Posterior vena cava (tissue), 2 donors: ENCODE results near the gene HLA-DQA1. TPM values are rescaled to one million over a fixed set of nuclear protein-coding genes. Genes with fewer than 3 reads are reported as not detected.
"Not testable (repeated sequence)": the region's sequence is repeated elsewhere in the genome, so short reads cannot be mapped to it uniquely, and the experiment has no call there.

Source experiments
- DNase-seq: peaks from one replicate; pipeline ENCODE4 v3.0.0-alpha.2; 2020; ENCODE audit warnings: low spot score
- intact Hi-C, 2 donors: fragments of 100-400 bp; cut with DNase I; formaldehyde crosslinking; loops; one replicate each; pipeline versions ENCODE4 v1.14.1 to v1.14.2; 2022 to 2023
- total RNA-seq, 2 donors: library from RNA; stranded (reverse); fragmentation: NEBNext Ultra II Directional; extraction: Animal tissue kit (Norgen Biotek cat#: 25700); gene quantifications; one replicate each; pipeline ENCODE4 v1.2.1, GENCODE V29; 2021
- donor health status: DM: yes; HTN: yes; CAD: no.
- donor health status: DM: yes; HTN: yes; CAD: no.

The HLA-DQA1 gene
- total RNA-seq, 2 donors from 2014 or later, result 8.7 to 10.8 TPM

DNA sequence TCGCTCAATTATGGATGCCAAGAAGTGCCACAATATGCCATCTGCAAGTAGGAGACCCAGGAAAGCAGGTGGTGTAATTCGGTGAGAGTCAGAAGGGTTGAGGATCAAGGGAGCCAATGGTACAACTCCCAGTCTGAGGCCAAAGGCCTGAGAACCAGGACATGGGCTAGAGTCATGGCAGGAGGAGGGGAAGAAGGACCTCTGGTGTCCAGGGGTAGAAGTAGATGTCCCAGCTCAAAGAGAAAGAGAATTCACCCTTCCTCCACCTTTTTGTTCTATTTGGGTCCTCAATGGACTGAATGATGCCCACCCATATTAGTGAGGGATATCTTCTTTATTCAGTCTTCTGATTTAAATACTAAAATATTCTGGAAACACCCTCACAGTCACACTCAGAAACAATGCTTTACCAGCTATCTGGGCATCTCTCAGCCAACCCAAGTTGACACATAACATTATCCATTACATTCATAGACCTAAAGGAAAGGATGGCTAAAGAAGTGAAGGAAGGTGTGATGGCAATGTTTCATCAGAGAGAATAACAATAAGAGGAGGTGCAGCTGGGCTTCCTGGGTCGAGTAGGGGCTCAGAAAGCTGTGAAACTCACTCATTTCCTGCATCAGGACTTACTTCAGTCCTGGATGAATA, 21.2 kb upstream of the HLA-DQA1 start:
- intact Hi-C loops, result no loop called here
- DNase-seq, result no peak

DNA sequence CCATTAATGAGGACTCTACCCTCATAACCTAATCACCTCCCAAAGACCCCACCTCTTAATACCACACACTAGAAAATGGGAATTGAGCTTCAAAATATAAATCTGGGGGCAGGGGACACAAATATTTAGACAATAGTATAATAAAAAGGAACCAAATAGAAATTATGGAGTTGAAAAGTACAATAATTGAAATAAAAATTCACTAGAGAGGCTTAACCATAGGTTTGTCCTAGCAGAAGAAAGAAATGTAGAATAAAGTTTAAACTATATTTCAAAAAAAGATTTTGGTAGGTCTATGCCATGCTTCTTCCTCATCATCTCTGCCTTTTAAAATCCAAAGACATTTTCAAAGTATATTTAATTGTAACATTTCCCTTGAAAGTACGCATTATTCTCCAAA, 19.5 kb upstream of the HLA-DQA1 start:
- no peak for DNase-seq
- intact Hi-C loops, result no loop called here

DNA sequence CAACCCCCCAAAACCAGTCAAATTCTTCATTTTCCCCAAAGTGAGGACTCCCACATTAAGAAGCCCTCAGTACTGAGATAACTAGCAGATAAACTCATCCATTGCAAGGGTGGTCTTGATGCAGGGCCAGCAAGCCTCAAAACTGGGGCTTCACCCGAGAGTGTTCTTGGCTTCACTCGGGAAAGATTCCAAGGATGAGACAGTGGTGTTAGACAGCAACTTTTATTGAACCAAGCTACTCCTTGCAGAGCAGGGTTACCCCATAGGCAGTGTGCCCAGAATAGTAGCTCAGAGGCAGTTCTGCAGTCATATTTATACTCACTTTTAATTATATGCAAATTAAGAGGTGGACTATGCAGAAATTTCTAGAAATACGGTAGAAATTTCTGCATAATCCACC, 15.8 kb upstream of the HLA-DQA1 start:
- no peak for DNase-seq
- intact Hi-C loops, result no loop called here

DNA sequence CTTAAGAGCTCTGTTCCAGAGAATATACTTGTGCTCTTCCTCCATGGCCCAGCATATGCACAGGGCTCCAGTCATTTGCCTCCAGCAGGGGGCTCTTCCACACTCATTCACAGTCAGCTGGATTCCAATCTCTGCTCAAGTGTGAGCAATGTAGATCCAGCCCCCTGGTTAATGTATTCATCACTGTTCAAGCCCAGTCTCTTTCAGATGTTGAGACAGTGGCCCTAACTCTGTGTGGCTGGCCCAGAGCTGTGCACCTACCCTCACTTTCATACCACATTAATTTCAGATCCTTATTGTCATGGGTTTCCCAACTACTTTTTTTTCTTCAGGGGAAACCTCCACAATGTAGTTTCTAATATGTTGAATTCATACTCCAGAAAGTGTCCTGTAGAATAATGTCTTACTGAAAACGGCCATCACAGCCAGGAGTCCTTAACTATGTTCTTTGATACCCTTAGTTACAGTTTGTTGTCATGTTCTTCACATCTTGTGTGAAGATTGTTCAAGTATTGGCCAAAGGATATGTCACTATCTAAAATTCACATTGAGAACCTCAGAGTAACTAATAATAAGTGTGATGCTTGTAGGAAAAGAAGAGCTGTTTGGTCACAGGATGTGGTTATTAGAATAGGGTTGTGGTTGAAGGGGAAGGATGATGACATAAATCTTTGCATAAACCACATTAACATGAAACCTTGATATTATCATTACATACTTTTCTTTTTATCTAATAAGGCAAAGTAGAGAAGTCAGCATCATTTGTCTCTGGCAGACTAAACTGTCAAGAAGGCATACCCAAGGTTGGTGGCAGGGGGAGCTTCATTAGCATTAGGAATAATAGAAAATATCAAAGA, 14.4 kb upstream of the HLA-DQA1 start:
- intact Hi-C loops, result no loop called here
- DNase-seq, result no peak

DNA sequence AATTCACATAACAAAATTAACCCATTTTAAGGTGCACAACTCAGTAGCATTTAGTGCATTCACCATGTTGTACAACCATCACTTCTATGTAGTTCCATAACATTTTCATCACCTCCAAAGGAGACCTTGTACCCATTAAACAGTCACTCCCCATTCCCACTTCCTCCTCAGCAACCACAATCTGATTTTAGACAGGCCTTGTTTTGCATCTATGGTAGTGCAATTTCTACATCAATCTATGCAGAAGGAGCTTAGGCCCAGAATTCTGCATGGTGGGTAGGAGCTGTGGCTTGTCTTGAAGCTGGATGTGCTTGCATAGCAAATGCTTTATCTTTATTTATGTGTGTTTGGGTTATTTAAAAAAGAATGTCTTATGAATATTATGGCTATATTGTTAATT, 13.5 kb upstream of the HLA-DQA1 start:
- intact Hi-C loops, result no loop called here
- DNase-seq, result no peak

DNA sequence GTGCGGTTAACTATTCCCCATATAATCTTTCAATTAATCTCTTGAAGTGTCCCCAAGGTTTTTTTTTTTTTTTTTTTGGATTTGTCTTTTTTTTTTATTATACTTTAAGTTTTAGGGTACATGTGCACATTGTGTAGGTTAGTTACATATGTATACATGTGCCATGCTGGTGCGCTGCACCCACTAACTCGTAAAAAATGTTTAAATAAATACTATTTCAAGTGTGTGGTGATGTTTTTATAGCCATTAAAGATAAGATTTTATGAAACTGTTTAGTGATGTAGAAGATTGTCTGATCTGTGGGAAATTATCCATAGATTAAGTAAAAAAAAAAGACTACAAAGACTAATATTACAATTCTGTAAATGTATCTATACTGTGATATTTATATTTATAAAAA, 12.6 kb upstream of the HLA-DQA1 start:
- DNase-seq, result no peak
- intact Hi-C loops, result no loop called here

DNA sequence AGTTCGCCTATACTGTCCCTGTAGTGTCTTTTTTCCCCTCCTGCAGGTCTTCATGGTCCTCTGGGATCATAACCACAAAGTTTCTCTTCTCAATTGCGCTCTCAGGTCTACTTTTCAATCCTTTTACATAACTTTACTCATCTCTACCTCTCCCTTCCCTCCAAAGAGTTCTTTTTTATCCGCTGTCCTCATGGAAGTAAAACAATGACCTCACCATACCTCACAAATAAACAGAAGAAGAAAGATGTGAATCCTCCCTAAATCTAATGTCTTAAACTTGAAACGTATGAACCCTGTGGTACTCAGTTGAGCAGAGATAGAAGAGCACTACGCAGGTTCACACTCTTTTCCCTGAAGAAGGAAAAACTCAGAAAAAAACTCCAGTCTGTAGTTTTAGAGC, 12.1 kb upstream of the HLA-DQA1 start:
- no peak for DNase-seq
- intact Hi-C loops, result no loop called here

DNA sequence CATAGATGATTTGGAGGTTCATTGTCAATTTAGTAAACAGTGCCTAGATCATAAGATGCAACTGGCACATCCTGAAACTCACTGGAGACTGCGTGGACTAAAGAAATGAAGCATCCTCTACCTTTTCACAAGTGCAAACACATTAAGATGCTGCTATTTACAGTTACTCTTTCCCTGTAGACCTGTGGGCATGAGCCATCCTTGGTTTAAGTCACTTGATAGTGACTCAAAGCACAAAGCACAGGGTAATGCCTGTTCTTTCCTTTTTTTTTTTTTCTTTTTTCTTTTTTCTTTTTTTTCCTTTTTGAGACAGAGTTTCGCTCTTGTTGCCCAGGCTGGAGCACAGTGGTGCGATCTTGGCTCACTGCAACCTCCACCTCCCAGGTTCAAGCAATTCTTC, 10.0 kb upstream of the HLA-DQA1 start:
- no peak for DNase-seq
- intact Hi-C loops, result no loop called here

DNA sequence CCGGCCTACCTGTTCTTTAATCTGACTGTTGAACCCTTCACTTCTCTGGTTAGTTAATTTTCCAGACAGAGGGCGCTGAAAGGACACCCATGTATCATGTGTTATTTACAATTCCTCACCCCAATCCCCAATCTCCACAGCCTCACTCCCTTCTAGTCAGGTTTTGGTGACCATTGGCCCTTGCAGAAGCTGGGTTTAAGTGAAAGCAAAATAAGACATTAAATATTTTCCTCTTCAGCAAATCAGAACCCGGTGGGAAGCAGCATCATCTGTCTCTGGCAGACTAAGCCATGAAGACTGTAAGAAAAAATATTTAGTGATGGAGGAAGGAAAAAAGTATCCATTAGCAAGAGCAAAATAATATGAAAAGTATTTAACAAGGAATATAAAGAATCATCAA, 9.4 kb upstream of the HLA-DQA1 start:
- no peak for DNase-seq
- intact Hi-C loops, result no loop called here

DNA sequence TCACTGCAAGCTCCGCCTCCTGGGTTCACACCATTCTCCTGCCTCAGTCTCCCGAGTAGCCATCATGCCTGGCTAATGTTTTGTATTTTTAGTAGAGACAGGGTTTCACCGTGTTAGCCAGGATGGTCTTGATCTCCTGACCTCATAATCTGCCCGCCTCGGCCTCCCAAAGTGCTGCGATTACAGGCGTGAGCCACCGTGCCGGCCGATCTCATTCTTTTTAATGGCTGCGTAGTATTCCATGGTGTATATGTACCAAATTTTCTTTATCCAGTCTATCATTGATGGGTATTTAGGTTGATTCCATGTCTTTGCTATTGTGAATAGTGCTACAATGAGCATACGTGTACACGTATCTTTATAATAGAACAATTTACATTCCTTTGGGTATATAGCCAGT, 7.4 kb upstream of the HLA-DQA1 start:
- DNase-seq, intact Hi-C loops: not testable (repeated sequence)

DNA sequence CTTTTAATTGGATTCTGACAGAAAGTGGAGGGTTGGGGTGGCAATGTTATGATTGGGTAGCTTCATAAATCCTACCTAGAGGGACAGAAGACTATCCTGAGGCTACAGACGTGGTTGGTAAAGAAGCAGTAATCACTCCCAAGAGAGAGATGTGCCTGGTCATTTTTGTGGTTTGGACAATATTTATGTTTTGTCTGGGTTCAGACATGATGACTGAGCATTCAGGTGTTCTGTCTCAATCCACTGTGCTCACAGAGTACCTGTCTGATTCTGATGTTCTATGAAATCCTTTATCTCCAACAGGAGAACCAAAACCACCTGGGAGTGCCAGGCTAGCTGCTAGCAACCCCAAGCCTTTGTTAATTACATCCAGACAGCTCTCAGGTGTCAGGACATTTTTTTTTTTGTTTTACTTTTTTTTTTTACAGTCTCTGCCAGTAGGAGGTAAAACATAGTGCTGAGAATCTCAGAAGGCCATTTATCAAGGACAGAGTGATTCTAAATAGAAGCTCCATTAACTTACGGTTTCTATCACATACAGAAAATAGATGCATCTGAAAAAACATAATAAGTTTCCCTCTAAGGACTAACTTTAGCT, 1.6 kb upstream of the HLA-DQA1 start:
- intact Hi-C loops, result no loop called here
- no peak for DNase-seq

DNA sequence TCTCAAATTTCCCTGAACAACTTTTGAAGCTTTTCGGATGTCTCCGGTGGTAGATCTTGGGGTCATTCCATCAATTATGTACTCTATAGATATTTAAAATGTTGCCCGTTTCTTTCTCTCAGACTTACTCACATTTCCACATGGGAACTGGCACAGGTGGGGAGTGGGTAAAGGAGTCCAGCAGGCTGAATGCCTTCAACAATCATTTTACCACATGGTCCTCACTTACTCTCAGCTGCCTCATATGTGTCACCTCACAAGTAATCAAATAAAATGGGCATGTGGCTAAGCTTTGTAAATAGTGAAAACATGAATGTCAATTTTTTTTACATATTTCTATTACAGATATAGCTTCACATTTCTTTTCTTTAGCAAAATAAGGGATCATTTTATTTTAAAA, 677 bp downstream of the HLA-DQA1 start:
- intact Hi-C loops, result no loop called here
- DNase-seq, result no peak

DNA sequence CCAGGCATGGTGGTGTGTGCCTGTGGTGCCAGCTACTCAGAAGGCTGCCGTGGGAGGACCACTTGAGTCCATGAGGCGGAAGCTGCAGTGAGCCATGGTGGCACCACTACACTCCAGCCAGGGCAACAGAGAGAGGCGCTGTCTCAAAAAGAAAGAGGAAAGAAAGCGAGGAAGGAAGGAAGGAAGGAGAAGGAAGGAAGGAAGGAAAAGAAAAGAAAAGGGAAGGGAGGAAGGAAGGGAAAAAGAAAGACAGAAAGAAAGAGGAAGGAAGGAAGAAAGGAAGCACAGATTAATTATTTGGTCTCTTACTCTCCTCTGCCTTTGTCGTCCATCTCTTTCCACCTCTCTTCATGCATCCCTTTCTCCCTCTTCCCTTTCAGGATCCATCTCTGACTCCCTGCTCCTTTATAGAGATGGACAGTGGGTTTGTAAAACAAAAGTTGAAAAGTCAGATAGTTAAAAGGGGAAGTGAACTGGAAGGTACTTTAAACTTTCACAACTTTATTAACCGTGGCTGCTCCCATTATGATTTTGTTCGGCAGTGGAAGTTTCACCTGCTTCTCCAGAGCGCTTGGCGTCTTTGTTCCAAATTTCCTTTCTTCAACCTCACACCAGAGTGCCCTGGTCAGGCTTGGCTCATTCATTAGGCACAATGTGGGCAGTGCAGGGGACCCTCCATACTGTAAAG, 1.5 kb downstream of the HLA-DQA1 start:
- intact Hi-C loops, result no loop called here

DNA sequence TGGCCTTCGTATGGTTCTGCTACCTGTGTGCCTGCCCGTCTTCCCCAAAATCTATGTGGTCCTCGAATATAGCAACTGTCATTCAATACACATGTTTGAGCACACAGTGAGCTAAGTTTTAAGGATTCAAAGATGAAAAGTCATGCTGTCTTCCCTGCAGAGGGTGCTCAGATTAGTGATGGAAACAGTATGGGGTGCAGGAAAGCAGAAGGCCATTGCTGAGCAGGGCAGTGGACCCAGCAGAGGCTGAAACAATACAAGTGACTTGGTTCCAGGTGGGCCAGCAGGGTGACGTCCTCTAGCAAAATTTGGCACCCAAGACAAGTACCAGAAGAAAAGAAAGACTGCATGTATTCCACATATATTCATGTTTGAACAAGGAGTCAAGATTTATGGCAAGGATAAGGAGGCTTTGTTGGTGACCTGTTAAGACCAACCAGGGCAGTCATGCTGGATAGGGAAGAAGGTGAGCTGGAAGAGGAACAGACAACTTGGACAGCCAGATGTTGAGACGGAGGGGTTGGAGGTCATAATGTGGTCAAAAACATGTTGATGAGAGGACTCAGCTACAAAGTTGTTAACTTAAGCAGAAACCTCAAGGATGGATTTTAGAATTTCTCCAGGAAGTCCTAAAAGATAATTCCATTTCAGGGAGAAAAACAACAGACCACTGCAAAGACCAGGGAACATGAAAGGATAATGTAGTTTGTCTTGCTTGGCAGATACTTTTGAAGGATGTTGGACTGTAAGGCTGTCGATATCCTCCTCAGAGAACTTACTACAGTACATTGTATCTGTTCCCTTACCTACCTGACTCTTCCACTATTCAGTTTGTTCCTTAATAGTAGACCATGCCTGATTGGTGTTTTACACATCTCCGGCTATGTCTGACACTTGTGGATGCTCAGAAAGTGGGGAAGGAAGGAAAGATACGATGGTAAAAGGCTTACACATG, 2.5 kb downstream of the HLA-DQA1 start:
- intact Hi-C loops, result no loop called here
- DNase-seq, result no peak

More for the DNA sequence above, 1.5 kb downstream of the HLA-DQA1 start:
- DNase-seq, result no peak

DNA sequence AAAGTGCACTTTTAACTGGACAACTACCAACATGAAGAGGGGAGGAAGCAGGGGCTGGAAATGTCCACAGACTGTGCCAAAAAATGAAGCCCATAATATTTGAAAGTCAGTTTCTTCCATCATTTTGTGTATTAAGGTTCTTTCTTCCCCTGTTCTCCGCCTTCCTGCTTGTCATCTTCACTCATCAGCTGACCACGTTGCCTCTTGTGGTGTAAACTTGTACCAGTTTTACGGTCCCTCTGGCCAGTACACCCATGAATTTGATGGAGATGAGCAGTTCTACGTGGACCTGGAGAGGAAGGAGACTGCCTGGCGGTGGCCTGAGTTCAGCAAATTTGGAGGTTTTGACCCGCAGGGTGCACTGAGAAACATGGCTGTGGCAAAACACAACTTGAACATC, 3.9 kb downstream of the HLA-DQA1 start:
- intact Hi-C loops, result no loop called here
- DNase-seq, result no peak

DNA sequence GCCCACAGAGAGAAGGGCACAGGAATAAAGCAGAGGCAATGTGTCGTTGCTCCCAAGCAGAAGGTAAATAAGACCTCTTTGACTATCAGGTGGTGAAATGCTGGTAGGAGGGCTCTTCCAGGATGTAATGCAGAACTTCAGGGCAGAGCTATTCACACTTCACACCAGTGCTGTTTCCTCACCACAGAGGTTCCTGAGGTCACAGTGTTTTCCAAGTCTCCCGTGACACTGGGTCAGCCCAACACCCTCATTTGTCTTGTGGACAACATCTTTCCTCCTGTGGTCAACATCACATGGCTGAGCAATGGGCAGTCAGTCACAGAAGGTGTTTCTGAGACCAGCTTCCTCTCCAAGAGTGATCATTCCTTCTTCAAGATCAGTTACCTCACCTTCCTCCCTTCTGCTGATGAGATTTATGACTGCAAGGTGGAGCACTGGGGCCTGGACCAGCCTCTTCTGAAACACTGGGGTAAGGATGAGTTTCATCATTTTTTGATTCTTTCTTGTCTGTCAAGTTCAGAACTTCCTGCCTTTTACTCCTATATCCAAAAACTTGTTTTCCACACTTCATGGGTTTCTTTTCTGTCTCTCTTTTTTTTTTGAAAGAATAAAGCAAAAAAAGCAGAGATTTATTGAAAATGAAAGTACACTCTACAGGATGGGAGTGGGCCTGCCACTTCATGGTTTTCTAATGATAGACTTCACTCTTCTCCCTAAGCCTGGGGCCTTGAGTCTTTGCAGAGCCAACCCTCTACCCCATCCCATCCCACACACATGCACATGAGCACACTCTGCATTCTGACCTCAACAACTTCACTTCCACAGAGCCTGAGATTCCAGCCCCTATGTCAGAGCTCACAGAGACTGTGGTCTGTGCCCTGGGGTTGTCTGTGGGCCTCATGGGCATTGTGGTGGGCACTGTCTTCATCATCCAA, 4.8 kb downstream of the HLA-DQA1 start:
- intact Hi-C loops, DNase-seq: not testable (repeated sequence)

DNA sequence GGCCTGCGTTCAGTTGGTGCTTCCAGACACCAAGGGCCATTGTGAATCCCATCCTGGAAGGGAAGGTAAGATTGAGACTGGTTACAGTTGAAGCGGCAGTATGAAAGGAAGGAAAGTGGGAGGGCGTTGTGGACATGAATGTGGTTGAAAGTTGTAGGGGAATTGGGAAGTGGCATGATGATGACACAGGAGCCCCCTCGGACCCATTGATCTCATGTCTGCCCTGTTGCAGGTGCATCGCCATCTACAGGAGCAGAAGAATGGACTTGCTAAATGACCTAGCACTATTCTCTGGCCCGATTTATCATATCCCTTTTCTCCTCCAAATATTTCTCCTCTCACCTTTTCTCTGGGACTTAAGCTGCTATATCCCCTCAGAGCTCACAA, 5.5 kb downstream of the HLA-DQA1 start:
- no peak for DNase-seq
- intact Hi-C loops, result no loop called here

DNA sequence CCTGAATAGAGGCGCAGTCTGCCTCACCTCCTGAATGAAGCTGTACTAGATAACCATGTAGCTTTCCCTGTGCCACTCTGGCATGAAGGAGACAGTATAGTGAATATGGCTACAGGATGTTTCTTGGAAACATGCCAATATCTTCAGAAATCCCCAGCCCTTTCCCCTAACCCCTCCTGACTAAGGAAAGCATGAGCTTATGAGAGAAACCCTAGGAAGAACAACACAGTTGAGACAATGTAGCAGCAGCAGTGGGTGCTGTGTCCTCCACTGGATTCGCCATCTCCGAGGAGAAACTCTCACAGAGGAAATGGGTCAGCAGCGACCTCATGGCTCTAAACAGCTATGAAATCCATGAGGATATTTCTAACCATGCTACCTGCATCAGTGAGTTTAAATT, 6.7 kb downstream of the HLA-DQA1 start:
- no peak for DNase-seq
- intact Hi-C loops, result no loop called here
